Trophoblast cell (in vitro differentiated cells and primary cell): ENCODE data around the gene C5orf46.

Experiments used
- DNase-seq, 2 donors: peaks; one replicate each; pipeline ENCODE4 v3.0.0-alpha.2; 2016
- H2AFZ ChIP-seq: 2 replicates; pipeline ENCODE4 v1.6.1; 2013; ENCODE audit warnings: low read length, moderate library complexity, mild to moderate bottlenecking; ENCODE audit not compliant: insufficient read depth, poor library complexity
- H2AK5ac ChIP-seq: 2 replicates; pipeline ENCODE4 v1.6.1; 2013; ENCODE audit warnings: mild to moderate bottlenecking, low read length
- H2BK120ac ChIP-seq: 2 replicates; pipeline ENCODE4 v1.6.1; 2013; ENCODE audit warnings: low read length, mild to moderate bottlenecking, moderate library complexity; ENCODE audit not compliant: insufficient read depth, poor library complexity
- H2BK12ac ChIP-seq: 2 replicates; pipeline ENCODE4 v1.6.1; 2013; ENCODE audit warnings: mild to moderate bottlenecking, low read length, moderate library complexity
- H2BK5ac ChIP-seq: 2 replicates; pipeline ENCODE4 v1.6.1; 2013; ENCODE audit warnings: low read length, low read depth, moderate library complexity, mild to moderate bottlenecking; ENCODE audit not compliant: poor library complexity
- H3K14ac ChIP-seq: 2 replicates; pipeline ENCODE4 v1.6.1; 2013; ENCODE audit warnings: mild to moderate bottlenecking, low read length
- H3K18ac ChIP-seq: 2 replicates; pipeline ENCODE4 v1.6.1; 2013; ENCODE audit warnings: mild to moderate bottlenecking, low read length
- H3K23ac ChIP-seq: 2 replicates; pipeline ENCODE4 v1.6.1; 2013; ENCODE audit warnings: low read length
- H3K27ac ChIP-seq: 2 replicates; pipeline ENCODE4 v1.5.1; 2013; ENCODE audit warnings: low read depth, mild to moderate bottlenecking, inconsistent platforms, low read length, moderate library complexity
- H3K27me3 ChIP-seq: 2 replicates; pipeline ENCODE4 v1.6.1; 2013; ENCODE audit warnings: inconsistent platforms, mild to moderate bottlenecking, low read length, moderate library complexity; ENCODE audit not compliant: insufficient read depth
- H3K36me3 ChIP-seq, 2 experiments: 1 replicate in 1 of 2; 2 replicates in 1 of 2; pipeline ENCODE4 v1.6.1; 2013; ENCODE audit warnings: low read length in 2 of 2, mild to moderate bottlenecking in 2 of 2, moderate library complexity in 1 of 2; ENCODE audit not compliant: insufficient read depth in 2 of 2, control insufficient read depth in 1 of 2
- H3K4ac ChIP-seq: 2 replicates; pipeline ENCODE4 v1.6.1; 2013; ENCODE audit warnings: low read depth, mild to moderate bottlenecking, low read length, moderate library complexity
- H3K4me1 ChIP-seq, 2 experiments: 1 replicate in 1 of 2; 2 replicates in 1 of 2; pipeline ENCODE4 v1.6.1; 2013; ENCODE audit warnings: low read length in 2 of 2, mild to moderate bottlenecking in 2 of 2, moderate library complexity in 1 of 2; ENCODE audit not compliant: insufficient read depth in 2 of 2, control insufficient read depth in 1 of 2
- H3K4me2 ChIP-seq: 2 replicates; pipeline ENCODE4 v1.6.1; 2013; ENCODE audit warnings: inconsistent platforms, mild to moderate bottlenecking, low read length, moderate library complexity
- H3K4me3 ChIP-seq: 2 replicates; pipeline ENCODE4 v1.5.1; 2013; ENCODE audit warnings: mild to moderate bottlenecking, low read depth, low read length, inconsistent platforms
- H3K79me1 ChIP-seq: one replicate; pipeline ENCODE4 v1.6.1; 2013; ENCODE audit warnings: low read length
- H3K79me2 ChIP-seq: 2 replicates; pipeline ENCODE4 v1.6.1; 2013; ENCODE audit warnings: low read length, mild to moderate bottlenecking; ENCODE audit not compliant: control insufficient read depth, insufficient read depth, poor library complexity
- H3K9ac ChIP-seq: 2 replicates; pipeline ENCODE4 v1.6.1; 2013; ENCODE audit warnings: mild to moderate bottlenecking, low read length
- H3K9me3 ChIP-seq: 2 replicates; pipeline ENCODE4 v1.6.1; 2013; ENCODE audit warnings: low read depth, mild to moderate bottlenecking, control low read depth, inconsistent platforms, low read length; ENCODE audit not compliant: insufficient read depth
- H4K12ac ChIP-seq: 2 replicates; pipeline ENCODE4 v1.6.1; 2013; ENCODE audit warnings: low read depth, mild to moderate bottlenecking, low read length, moderate library complexity
- H4K8ac ChIP-seq: 2 replicates; pipeline ENCODE4 v1.6.1; 2013; ENCODE audit warnings: low read depth, mild to moderate bottlenecking, low read length, moderate library complexity
- H4K91ac ChIP-seq: one replicate; pipeline ENCODE4 v1.6.1; 2013; ENCODE audit warnings: low read depth, mild to moderate bottlenecking, low read length, moderate library complexity
- WGBS: extraction: QIAGEN DNeasy Blood & Tissue Kit; methylation state at CpG from one replicate; pipeline ENCODE4 v1.1.7; 2013; ENCODE audit warnings: missing lambda C conversion rate; ENCODE audit not compliant: insufficient read length, insufficient coverage; ENCODE audit errors: extremely low coverage; 5-methylcytosine and 5-hydroxymethylcytosine counted together

The C5orf46 gene

DNA sequence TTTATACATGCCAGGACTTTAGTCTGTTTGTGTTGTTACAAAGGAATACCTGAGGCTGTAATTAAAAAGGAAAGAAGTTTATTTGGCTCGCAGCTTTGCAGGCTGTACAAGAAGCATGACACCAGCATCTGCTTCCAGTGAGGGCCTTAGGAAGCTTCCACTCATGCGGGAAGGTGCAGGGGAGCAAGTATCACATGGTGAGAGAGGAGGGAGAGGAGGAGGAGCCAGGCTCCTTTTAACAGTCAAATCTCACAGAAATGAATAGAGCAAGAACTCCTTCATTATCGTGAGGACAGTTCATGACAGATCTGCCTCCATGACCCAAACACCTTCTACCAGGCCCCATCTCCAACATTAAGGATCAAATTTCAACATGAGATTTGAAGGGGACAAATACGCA is 18.7 kb upstream of the C5orf46 start:
- no peaks in the 10 kb centered on the region for H3K79me1 ChIP-seq
- H2BK120ac ChIP-seq, result no peak overlapping the region
- no peaks in the 10 kb centered on the region for H3K79me2 ChIP-seq
- H3K18ac ChIP-seq, result no peak overlapping the region
- DNase-seq, result no peak
- no peak overlapping the region for H2BK5ac ChIP-seq
- no peak overlapping the region for H2AK5ac ChIP-seq
- no peak overlapping the region for H3K27ac ChIP-seq
- no CpG with 5 or more reads among the region's 4 CpGs for WGBS
- H3K4me3 ChIP-seq, result no peak overlapping the region
- no peak overlapping the region for H3K23ac ChIP-seq
- no peak overlapping the region for H3K4ac ChIP-seq
- no peaks in the 10 kb centered on the region for H3K4me1 ChIP-seq
- H4K91ac ChIP-seq, result no peak overlapping the region
- H2BK12ac ChIP-seq, result no peak overlapping the region
- H2AFZ ChIP-seq, result no peak overlapping the region
- H3K9ac ChIP-seq, result no peak overlapping the region
- H3K36me3 ChIP-seq, result no peaks in the 10 kb centered on the region
- no peaks in the 10 kb centered on the region for H3K9me3 ChIP-seq
- no peak overlapping the region for H4K12ac ChIP-seq
- no peak overlapping the region for H3K4me2 ChIP-seq
- H3K27me3 ChIP-seq, result no peaks in the 10 kb centered on the region
- H4K8ac ChIP-seq, result no peak overlapping the region
- no peak overlapping the region for H3K14ac ChIP-seq

DNA sequence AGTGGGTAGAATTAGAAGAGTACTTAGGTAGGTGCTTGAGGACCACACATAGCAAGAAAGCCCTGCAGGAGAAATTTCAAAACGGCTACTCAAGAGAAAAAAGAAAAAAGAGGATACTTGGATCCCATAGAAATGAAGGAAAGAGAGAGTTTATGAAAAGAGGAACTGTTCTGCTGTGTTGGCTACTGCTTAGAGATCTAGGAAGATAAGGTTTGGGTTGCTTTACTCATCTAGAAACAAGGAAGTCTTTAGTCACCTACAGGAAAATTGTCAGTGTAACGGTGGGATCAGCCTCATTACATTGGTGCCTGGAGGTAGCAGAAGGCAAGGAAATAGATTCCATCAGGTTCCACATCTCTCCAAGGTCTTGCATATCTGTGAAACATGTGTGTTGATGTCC is 14.8 kb upstream of the C5orf46 start:
- Histone ChIP-seq H3K4me1 (no peaks in the 10 kb centered on the region), H3K36me3 (no peaks in the 10 kb centered on the region), H3K79me2 (no peaks in the 10 kb centered on the region), H3K4ac (no peak overlapping the region), H2AK5ac (no peak overlapping the region), H3K23ac (no peak overlapping the region), H2BK5ac (no peak overlapping the region), H3K9me3 (no peaks in the 10 kb centered on the region), H4K8ac (no peak overlapping the region), H2AFZ (no peak overlapping the region), H4K91ac (no peak overlapping the region), H3K18ac (no peak overlapping the region), H2BK12ac (no peak overlapping the region), H3K4me3 (no peak overlapping the region), H4K12ac (no peak overlapping the region), H3K79me1 (no peaks in the 10 kb centered on the region), H3K9ac (no peak overlapping the region), H2BK120ac (no peak overlapping the region), H3K27me3 (no peaks in the 10 kb centered on the region), H3K14ac (no peak overlapping the region), H3K27ac (no peak overlapping the region), H3K4me2 (no peak overlapping the region)
- WGBS, result no CpG with 5 or more reads among the region's 2 CpGs
- DNase-seq, result no peak

DNA sequence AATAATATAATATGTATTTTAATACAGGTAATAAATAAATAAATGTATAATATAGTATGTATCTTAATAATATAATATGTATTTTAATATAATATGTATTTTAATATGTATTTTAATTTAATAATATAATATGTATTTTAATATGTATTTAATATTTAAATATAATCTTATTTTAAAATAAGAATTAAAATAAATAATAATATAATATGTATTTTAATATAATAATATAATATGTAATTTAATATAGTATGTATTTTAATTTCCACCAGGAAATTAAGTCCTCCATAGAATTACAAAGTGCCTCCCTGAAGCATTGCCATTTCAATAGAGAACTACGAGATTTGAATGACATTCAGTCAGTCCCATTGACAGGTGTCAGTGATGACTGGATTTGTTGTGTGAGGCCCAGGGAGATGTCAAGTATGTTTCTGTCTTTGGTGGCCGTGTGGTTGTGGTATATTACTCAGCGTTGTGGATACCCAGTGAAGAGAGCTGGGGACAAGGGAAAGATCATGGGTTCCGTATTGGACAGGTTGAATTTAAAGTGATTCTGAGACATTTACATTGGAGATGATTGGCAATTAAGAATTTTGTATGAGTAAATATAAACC is 14.2 kb upstream of the C5orf46 start:
- Histone ChIP-seq H2AK5ac (no peak overlapping the region), H3K4me1 (no peaks in the 10 kb centered on the region), H3K9me3 (no peaks in the 10 kb centered on the region), H2BK120ac (no peak overlapping the region), H3K18ac (no peak overlapping the region), H3K27ac (no peak overlapping the region), H3K4me3 (no peak overlapping the region), H3K4ac (no peak overlapping the region), H3K79me2 (no peaks in the 10 kb centered on the region), H3K36me3 (no peaks in the 10 kb centered on the region), H3K23ac (no peak overlapping the region), H4K8ac (no peak overlapping the region), H3K14ac (no peak overlapping the region), H2BK12ac (no peak overlapping the region), H3K9ac (no peak overlapping the region), H2AFZ (no peak overlapping the region), H3K27me3 (no peaks in the 10 kb centered on the region), H3K79me1 (no peaks in the 10 kb centered on the region), H3K4me2 (no peak overlapping the region), H4K12ac (no peak overlapping the region), H2BK5ac (no peak overlapping the region), H4K91ac (no peak overlapping the region)
- DNase-seq, result no peak
- WGBS, result no CpG with 5 or more reads among the region's 4 CpGs

DNA sequence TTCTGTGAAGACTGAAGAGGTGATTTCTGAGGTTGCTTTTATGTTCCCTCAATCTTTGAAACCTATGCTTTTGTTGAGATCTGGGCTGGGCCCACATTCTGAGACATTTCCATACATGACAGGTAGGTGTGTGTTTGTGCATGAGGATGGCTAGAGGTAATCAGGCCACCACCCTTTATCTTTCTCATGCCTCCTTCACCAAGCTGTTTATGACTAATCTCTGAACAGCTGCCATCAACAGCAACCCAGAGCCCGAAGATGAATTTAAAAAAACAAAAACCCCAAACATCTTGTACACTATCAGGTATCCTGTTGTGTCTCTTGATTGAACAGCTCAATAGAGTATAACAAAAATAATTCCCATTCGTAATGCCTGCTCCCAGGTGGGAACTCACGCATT is 12.6 kb upstream of the C5orf46 start:
- WGBS, result no CpG with 5 or more reads among the region's 3 CpGs

More for the DNA sequence above, 12.6 kb upstream of the C5orf46 start:
- Histone ChIP-seq H3K4me1 (no peaks in the 10 kb centered on the region), H3K27me3 (no peaks in the 10 kb centered on the region), H3K14ac (no peak overlapping the region), H3K79me1 (no peaks in the 10 kb centered on the region), H3K4me3 (no peak overlapping the region), H3K4ac (no peak overlapping the region), H4K12ac (no peak overlapping the region), H2BK120ac (no peak overlapping the region), H3K9ac (no peak overlapping the region), H3K18ac (no peak overlapping the region), H3K36me3 (no peaks in the 10 kb centered on the region), H3K79me2 (no peaks in the 10 kb centered on the region), H3K4me2 (no peak overlapping the region), H2AK5ac (no peak overlapping the region), H2BK5ac (no peak overlapping the region), H2AFZ (no peak overlapping the region), H4K91ac (no peak overlapping the region), H3K27ac (no peak overlapping the region), H2BK12ac (no peak overlapping the region), H3K23ac (no peak overlapping the region), H3K9me3 (no peaks in the 10 kb centered on the region), H4K8ac (no peak overlapping the region)
- DNase-seq, result no peak
